Renal cortex interstitium (tissue), 15 donors: ENCODE measurements around the gene PRAMEF25. TPM values are rescaled to one million over a fixed set of nuclear protein-coding genes. Genes with fewer than 3 reads are reported as not detected.
"Not testable (repeated sequence)": the region's sequence is repeated elsewhere in the genome, so short reads cannot be mapped to it uniquely, and the experiment has no call there.

Experiments
- DNase-seq, 11 donors: peaks; one replicate each; pipeline ENCODE4 v3.0.0-alpha.2; 2013; ENCODE audit warnings: low read depth in 9 of 11, low spot score in 4 of 11; ENCODE audit errors: extremely low read depth in 1 of 11
- long read RNA-seq, 16 experiments: transcript quantifications; one replicate each; lab custom pipeline, GENCODE V29; 2026
- polyA plus RNA-seq, 3 donors: library from polyadenylated mRNA; unstranded; fragments of 120-200 nt; gene quantifications; one replicate each; pipeline ENCODE4 v1.2.1, GENCODE V29; 2013; ENCODE audit not compliant: insufficient read length in 3 of 3

PRAMEF25 gene
- polyA plus RNA-seq, result not detected
- long read RNA-seq, donor 1, result 0 reads
- long read RNA-seq, donor 2, result 0 reads
- long read RNA-seq, donor 3, result 0 reads
- long read RNA-seq, donor 4, result 0 reads
- long read RNA-seq, donor 5, result 0 reads
- long read RNA-seq, donor 6, result 0 reads
- long read RNA-seq, donor 7, result 0 reads
- long read RNA-seq, donor 8, result 0 reads
- long read RNA-seq, donor 9, result 0 reads
- long read RNA-seq, donor 10, result 0 reads
- long read RNA-seq, donor 11, result 0 reads
- long read RNA-seq, donor 12, result 0 reads
- long read RNA-seq, donor 13, result 0 reads
- long read RNA-seq, donor 14, result 0 reads
- long read RNA-seq, donor 15, result 0 reads
- long read RNA-seq, donor 16, result 0 reads

DNA sequence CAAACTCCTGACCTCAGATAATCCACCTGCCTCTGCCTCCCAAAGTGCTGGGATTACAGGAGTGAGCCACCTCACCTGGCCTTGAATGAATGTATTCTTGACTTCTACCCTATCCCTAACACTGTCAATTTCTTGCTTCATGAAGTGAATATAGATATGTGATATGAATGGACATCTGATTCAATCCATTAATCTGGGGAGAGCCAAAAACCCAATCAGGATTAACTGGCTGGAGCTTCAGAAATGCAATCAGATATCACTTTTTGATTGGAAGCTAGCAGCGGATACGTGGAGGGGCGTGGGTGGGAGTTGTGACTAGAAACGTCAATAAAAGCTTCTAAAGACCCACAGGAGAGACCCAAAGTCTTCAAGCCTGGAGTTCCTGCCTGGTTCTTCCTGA, at the start of gene PRAMEF25:
Gene PRAMEF25, plus strand, starts transcription at position 301 of the 400 bp plus-strand sequence. CDS start 2,920 bp downstream, outside the sequence.
- DNase-seq, result not testable (repeated sequence)

DNA sequence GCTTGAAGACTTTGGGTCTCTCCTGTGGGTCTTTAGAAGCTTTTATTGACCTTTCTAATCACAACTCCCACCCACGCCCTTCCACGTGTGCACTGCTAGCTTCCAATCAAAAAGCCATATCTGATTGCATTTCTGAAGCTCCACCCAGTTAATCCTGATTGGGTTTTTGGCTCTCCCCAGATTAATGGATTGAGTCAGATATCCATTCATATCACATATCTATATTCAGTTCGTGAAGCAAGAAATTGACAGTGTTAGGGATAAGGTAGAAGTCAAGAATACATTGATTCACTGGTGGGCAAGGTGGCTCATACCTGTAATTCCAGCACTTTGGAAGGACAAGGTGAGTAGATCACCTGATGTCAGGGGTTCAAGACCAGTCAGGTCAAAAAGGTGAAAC, 14.1 kb upstream of the PRAMEF25 start, which contains the start of gene PRAMEF27:
Gene PRAMEF27, minus strand, starts transcription at position 101 of the 400 bp plus-strand sequence. CDS start 2,916 bp downstream, outside the sequence.
- not testable (repeated sequence) for DNase-seq

GRCh38 chr1:13116754-13117153, 46.2 kb downstream of the PRAMEF25 start, which contains the start of gene HNRNPCL2:
Gene HNRNPCL2 (minus strand): TSS chr1:13116854. CDS start chr1:13116400, 454 bp downstream.
- not testable (repeated sequence) for DNase-seq

Other genes starting within 250 kb of the PRAMEF25 start
- gene PRAMEF11, start 239.4 kb upstream of the PRAMEF25 start, polyA plus RNA-seq, result not detected
- under 1 TPM; 0.33 to 0.39 (median 0.34) TPM for gene HNRNPCL1, start 222.1 kb upstream of the PRAMEF25 start, polyA plus RNA-seq
- gene PRAMEF2, start 213.7 kb upstream of the PRAMEF25 start, polyA plus RNA-seq, result not detected
- not detected for gene PRAMEF4, start 184.6 kb upstream of the PRAMEF25 start, polyA plus RNA-seq
- gene PRAMEF10, start 172.5 kb upstream of the PRAMEF25 start, polyA plus RNA-seq, result not detected
- gene PRAMEF7, start 154.2 kb upstream of the PRAMEF25 start, polyA plus RNA-seq, result not detected
- gene PRAMEF6, start 123.2 kb upstream of the PRAMEF25 start, polyA plus RNA-seq, result not detected
- gene PRAMEF27, start 14.2 kb upstream of the PRAMEF25 start, polyA plus RNA-seq, result not detected
- gene HNRNPCL3, start 10.0 kb upstream of the PRAMEF25 start, polyA plus RNA-seq, result not detected
- gene HNRNPCL2, start 46.1 kb downstream of the PRAMEF25 start, polyA plus RNA-seq, result under 1 TPM in 1 of 3 donors, not detected in 2; 0.17 TPM
- not detected for gene PRAMEF26, start 85.2 kb downstream of the PRAMEF25 start, polyA plus RNA-seq
- under 1 TPM; 0.19 to 0.53 (median 0.35) TPM for gene HNRNPCL4, start 94.9 kb downstream of the PRAMEF25 start, polyA plus RNA-seq
- gene PRAMEF9, start 101.1 kb downstream of the PRAMEF25 start, polyA plus RNA-seq, result not detected
- not detected for gene PRAMEF13, start 130.6 kb downstream of the PRAMEF25 start, polyA plus RNA-seq
- not detected for gene PRAMEF18, start 155.4 kb downstream of the PRAMEF25 start, polyA plus RNA-seq
- gene PRAMEF5, start 183.4 kb downstream of the PRAMEF25 start, polyA plus RNA-seq, result not detected
- not detected for gene PRAMEF8, start 214.4 kb downstream of the PRAMEF25 start, polyA plus RNA-seq
- gene PRAMEF33, start 232.8 kb downstream of the PRAMEF25 start, polyA plus RNA-seq, result not detected
- gene PRAMEF15, start 244.8 kb downstream of the PRAMEF25 start, polyA plus RNA-seq, result not detected